Glutamatergic neuron (in vitro differentiated cells): Measurements from ENCODE around the gene PTPRG. TPM values are rescaled to one million over a fixed set of nuclear protein-coding genes. Genes with fewer than 3 reads are reported as not detected.

Source experiments
- DNase-seq: peaks from one replicate; pipeline ENCODE4 v3.0.0; 2022
- H3K27ac Mint-ChIP-seq: one replicate; pipeline ENCODE4 v1.8.0; 2020; ENCODE audit warnings: mild to moderate bottlenecking, mixed read lengths, inconsistent platforms; ENCODE audit not compliant: unreplicated experiment
- H3K27me3 Mint-ChIP-seq: one replicate; pipeline ENCODE4 v1.8.0; 2020; ENCODE audit warnings: mild to moderate bottlenecking, moderate library complexity, mixed read lengths, inconsistent platforms; ENCODE audit not compliant: unreplicated experiment
- H3K36me3 Mint-ChIP-seq: one replicate; pipeline ENCODE4 v1.8.0; 2020; ENCODE audit warnings: mild to moderate bottlenecking, mixed read lengths, inconsistent platforms; ENCODE audit not compliant: unreplicated experiment
- H3K4me1 Mint-ChIP-seq: one replicate; pipeline ENCODE4 v1.8.0; 2020; ENCODE audit warnings: mild to moderate bottlenecking, low read depth, mixed read lengths, inconsistent platforms; ENCODE audit not compliant: unreplicated experiment
- H3K4me3 Mint-ChIP-seq: one replicate; pipeline ENCODE4 v1.8.0; 2020; ENCODE audit warnings: mild to moderate bottlenecking, mixed read lengths, inconsistent platforms; ENCODE audit not compliant: unreplicated experiment
- H3K9me3 Mint-ChIP-seq: one replicate; pipeline ENCODE4 v1.8.0; 2020; ENCODE audit warnings: mild to moderate bottlenecking, moderate library complexity, mixed read lengths, inconsistent platforms; ENCODE audit not compliant: unreplicated experiment
- CTCF ChIP-seq: fragments of 200-600 bp; sonication (generic); IDR thresholded peaks from one replicate; pipeline ENCODE4 v1.5.0; 2021; ENCODE audit not compliant: partially characterized antibody, unreplicated experiment
- total RNA-seq: library from RNA; stranded (reverse); fragmentation: NEBNext Ultra II Directional; extraction: Animal tissue kit (Norgen Biotek cat#: 25700); gene quantifications from one replicate; pipeline ENCODE4 v1.2.1, GENCODE V29; 2021; ENCODE audit not compliant: unreplicated experiment

Gene PTPRG
- total RNA-seq, 1 donor from 2014 or later: 52.1 TPM

- no peak for DNase-seq
- peaks cover 15% of the 10 kb centered on the region for H3K9me3 Mint-ChIP-seq
- H3K4me1 Mint-ChIP-seq: peaks cover 54% of the 10 kb centered on the region
- H3K36me3 Mint-ChIP-seq: no peaks in the 10 kb centered on the region
- H3K27ac Mint-ChIP-seq: no peak overlapping the region
- H3K27me3 Mint-ChIP-seq: peaks cover 12% of the 10 kb centered on the region
- no peak overlapping the region for H3K4me3 Mint-ChIP-seq
- TF ChIP-seq CTCF: no peak
Observed at GRCh38 chr3:61679026-61679425, 117.7 kb downstream of the PTPRG start.

- no peak for TF ChIP-seq CTCF
- peak overlapping the region; percentile 53 for H3K27ac Mint-ChIP-seq
Observed at GRCh38 chr3:61680617-61681016, 119.2 kb downstream of the PTPRG start.

GRCh38 chr3:61681636-61682035, 120.3 kb downstream of the PTPRG start:
- Mint-ChIP-seq H3K27me3 (peaks cover 12% of the 10 kb centered on the region), H3K4me3 (peak overlapping the region; percentile 39), H3K4me1 (peaks cover 77% of the 10 kb centered on the region), H3K27ac (peak overlapping the region; percentile 89), H3K9me3 (peaks cover 13% of the 10 kb centered on the region), H3K36me3 (no peaks in the 10 kb centered on the region)
- no peak for DNase-seq
- TF ChIP-seq CTCF: no peak

More at GRCh38 chr3:61680617-61681016, 119.2 kb downstream of the PTPRG start:
- H3K4me1 Mint-ChIP-seq: peaks cover 67% of the 10 kb centered on the region
- H3K27me3 Mint-ChIP-seq: peaks cover 12% of the 10 kb centered on the region
- H3K4me3 Mint-ChIP-seq: peak overlapping the region; percentile 0
- peaks cover 15% of the 10 kb centered on the region for H3K9me3 Mint-ChIP-seq
- no peak for DNase-seq
- H3K36me3 Mint-ChIP-seq: no peaks in the 10 kb centered on the region

- Mint-ChIP-seq H3K4me3 (peak overlapping the region; percentile 43), H3K36me3 (no peaks in the 10 kb centered on the region), H3K4me1 (peaks cover 84% of the 10 kb centered on the region), H3K27me3 (peaks cover 12% of the 10 kb centered on the region), H3K9me3 (peaks cover 13% of the 10 kb centered on the region), H3K27ac (peak overlapping the region; percentile 96)
- peak; percentile 65 for DNase-seq
- TF ChIP-seq CTCF: no peak
Observed at GRCh38 chr3:61682671-61683548, 121.5 kb downstream of the PTPRG start.
